Measurements from ENCODE around the gene IPCEF1.
"Not testable (repeated sequence)": the region's sequence is repeated elsewhere in the genome, so short reads cannot be mapped to it uniquely, and the experiment has no call there.

The IPCEF1 gene

GRCh38 chr6:154341871-154342270 is 14.7 kb downstream of the IPCEF1 start:
- H3K27ac ChIP-seq = no peak overlapping the region
- no peak for DNase-seq (ENCODE audit: low read depth, low spot score)

- H3K27ac ChIP-seq = no peak overlapping the region
- DNase-seq (ENCODE audit: low read depth, low spot score) = no peak
These were observed 15.3 kb downstream of the IPCEF1 start for GRCh38 chr6:154341336-154341735.

- H3K27ac ChIP-seq = no peak overlapping the region
- no peak for DNase-seq (ENCODE audit: low read depth, low spot score)
These were observed 19.1 kb downstream of the IPCEF1 start for GRCh38 chr6:154337406-154338005.

GRCh38 chr6:154334147-154334546 is 22.5 kb downstream of the IPCEF1 start:
- H3K27ac ChIP-seq; DNase-seq (ENCODE audit: low read depth, low spot score): not testable (repeated sequence)

GRCh38 chr6:154331750-154332149 is 24.9 kb downstream of the IPCEF1 start:
- no peak for DNase-seq (ENCODE audit: low read depth, low spot score)
- H3K27ac ChIP-seq = no peak overlapping the region

- H3K27ac ChIP-seq = no peak overlapping the region
These were observed 27.0 kb downstream of the IPCEF1 start for GRCh38 chr6:154329350-154330170.

GRCh38 chr6:154327313-154327712 is 29.3 kb downstream of the IPCEF1 start:
- not testable (repeated sequence) for H3K27ac ChIP-seq; DNase-seq (ENCODE audit: low read depth, low spot score)

More at GRCh38 chr6:154329350-154330170, 27.0 kb downstream of the IPCEF1 start:
- no peak for DNase-seq (ENCODE audit: low read depth, low spot score)

GRCh38 chr6:154325142-154325541 is 31.5 kb downstream of the IPCEF1 start:
- no peak for DNase-seq (ENCODE audit: low read depth, low spot score)
- no peak overlapping the region for H3K27ac ChIP-seq

GRCh38 chr6:154320181-154320580 is 36.4 kb downstream of the IPCEF1 start:
- DNase-seq (ENCODE audit: low read depth, low spot score) = no peak
- no peak overlapping the region for H3K27ac ChIP-seq

GRCh38 chr6:154319231-154319858 is 37.3 kb downstream of the IPCEF1 start:
- DNase-seq (ENCODE audit: low read depth, low spot score) = no peak
- H3K27ac ChIP-seq = no peak overlapping the region

GRCh38 chr6:154318721-154319120 is 37.9 kb downstream of the IPCEF1 start:
- H3K27ac ChIP-seq = no peak overlapping the region
- DNase-seq (ENCODE audit: low read depth, low spot score) = no peak

GRCh38 chr6:154316131-154316530 is 40.5 kb downstream of the IPCEF1 start:
- no peak overlapping the region for H3K27ac ChIP-seq
- no peak for DNase-seq (ENCODE audit: low read depth, low spot score)

GRCh38 chr6:154314084-154314483 is 42.5 kb downstream of the IPCEF1 start:
- no peak for DNase-seq (ENCODE audit: low read depth, low spot score)
- H3K27ac ChIP-seq = no peak overlapping the region

GRCh38 chr6:154308986-154309385 is 47.6 kb downstream of the IPCEF1 start:
- no peak for DNase-seq (ENCODE audit: low read depth, low spot score)
- H3K27ac ChIP-seq = no peak overlapping the region

GRCh38 chr6:154307696-154308425 is 48.7 kb downstream of the IPCEF1 start:
- no peak for DNase-seq (ENCODE audit: low read depth, low spot score)
- no peak overlapping the region for H3K27ac ChIP-seq

GRCh38 chr6:154307147-154307546 is 49.5 kb downstream of the IPCEF1 start:
- H3K27ac ChIP-seq; DNase-seq (ENCODE audit: low read depth, low spot score): not testable (repeated sequence)

- DNase-seq (ENCODE audit: low read depth, low spot score) = no peak
- H3K27ac ChIP-seq = no peak overlapping the region
These were observed 49.9 kb downstream of the IPCEF1 start for GRCh38 chr6:154306696-154307095.

GRCh38 chr6:154304191-154304590 is 52.4 kb downstream of the IPCEF1 start:
- no peak overlapping the region for H3K27ac ChIP-seq
- DNase-seq (ENCODE audit: low read depth, low spot score) = no peak

GRCh38 chr6:154303642-154304041 is 53.0 kb downstream of the IPCEF1 start:
- not testable (repeated sequence) for DNase-seq (ENCODE audit: low read depth, low spot score); H3K27ac ChIP-seq

Measured in epithelial cell of prostate (primary cell).